A673 (cell line): Measurements from ENCODE around the gene RPRD1B. TPM values are rescaled to one million over a fixed set of nuclear protein-coding genes. Genes with fewer than 3 reads are reported as not detected.
A peak's percentile ranks its signal among the peaks of the same experiment; 100 is the strongest.

ENCODE experiments used
- BruUV-seq: library from RNA; stranded (reverse); fragments of 400-500 nt; replicated peaks from 2 replicates; lab custom pipeline; 2021; lab: Mats Ljungman, UMichigan
- CTCF ChIA-PET: fragments of 300-600 bp; sonication (Branson Sonifier 250); formaldehyde crosslinking; loops from one replicate; lab custom pipeline; 2022; ENCODE audit warnings: antibody characterized with exemption; lab: Charles Lee
- POLR2A ChIA-PET: fragments of 300-600 bp; sonication (Branson Sonifier 250); formaldehyde crosslinking; loops from one replicate; lab custom pipeline; 2022; ENCODE audit warnings: antibody characterized with exemption; ENCODE audit not compliant: low non-redundant PET; lab: Charles Lee
- DNase-seq: peaks from one replicate; pipeline ENCODE4 v3.0.0-alpha.2; 2015; ENCODE audit warnings: low spot score
- H3K27ac ChIP-seq: fragments of 200-600 bp; sonication (generic); 2 replicates; pipeline ENCODE4 v1.5.1; 2016; ENCODE audit warnings: mixed run types, low read depth, mild to moderate bottlenecking, mixed read lengths, antibody characterized with exemption, low read length; ENCODE audit not compliant: poor library complexity, severe bottlenecking
- H3K27me3 ChIP-seq: fragments of 200-600 bp; sonication (generic); replicated peaks from 2 replicates; pipeline ENCODE4 v1.6.1; 2017; ENCODE audit warnings: mixed run types, low read depth, mild to moderate bottlenecking, mixed read lengths, antibody characterized with exemption, low read length; ENCODE audit not compliant: insufficient read depth, poor library complexity
- H3K36me3 ChIP-seq: fragments of 200-600 bp; sonication (generic); 2 replicates; pipeline ENCODE4 v1.6.1; 2016; ENCODE audit warnings: mixed run types, mild to moderate bottlenecking, mixed read lengths, antibody characterized with exemption, low read length; ENCODE audit not compliant: insufficient read depth, poor library complexity, severe bottlenecking
- H3K4me1 ChIP-seq: fragments of 200-600 bp; sonication (generic); 2 replicates; pipeline ENCODE4 v1.6.1; 2017; ENCODE audit warnings: mixed run types, mild to moderate bottlenecking, mixed read lengths, antibody characterized with exemption, low read length; ENCODE audit not compliant: insufficient read depth, poor library complexity, severe bottlenecking
- H3K4me3 ChIP-seq: fragments of 200-600 bp; sonication (generic); 2 replicates; pipeline ENCODE4 v1.5.1; 2016; ENCODE audit warnings: low read depth, mixed run types, mild to moderate bottlenecking, mixed read lengths, low read length; ENCODE audit not compliant: poor library complexity, severe bottlenecking
- H3K9me3 ChIP-seq: fragments of 200-600 bp; sonication (generic); 2 replicates; pipeline ENCODE4 v1.6.1; 2016; ENCODE audit warnings: mixed run types, low read depth, mild to moderate bottlenecking, mixed read lengths, antibody characterized with exemption, low read length; ENCODE audit not compliant: poor library complexity, severe bottlenecking
- EZH2 ChIP-seq: fragments of 200-600 bp; sonication (generic); IDR thresholded peaks from 2 replicates; pipeline ENCODE4 v1.6.1; 2017; ENCODE audit warnings: borderline replicate concordance, low read depth, mild to moderate bottlenecking, mixed read lengths, antibody characterized with exemption, low read length; ENCODE audit not compliant: poor library complexity, severe bottlenecking
- intact Hi-C: fragments of 100-400 bp; cut with micrococcal nuclease; formaldehyde crosslinking; loops from one replicate; pipeline ENCODE4 v1.10.0; 2022; ENCODE audit not compliant: unreplicated experiment
- total RNA-seq: library from RNA; stranded (reverse); gene quantifications from 2 replicates; pipeline ENCODE4 v1.2.3, GENCODE V29; 2021
- TF ChIP-seq, protein P1 (sequence below): fragments of 300-800, 200-600 bp; sonication (generic); conservative IDR thresholded peaks from 2 replicates; pipeline ENCODE4 v1.5.1; 2017; ENCODE audit warnings: low read depth, mild to moderate bottlenecking, antibody characterized with exemption, low read length, moderate library complexity, mixed read lengths

The RPRD1B gene
- total RNA-seq, 1 experiment from 2014 or later = 36.1 TPM

DNA sequence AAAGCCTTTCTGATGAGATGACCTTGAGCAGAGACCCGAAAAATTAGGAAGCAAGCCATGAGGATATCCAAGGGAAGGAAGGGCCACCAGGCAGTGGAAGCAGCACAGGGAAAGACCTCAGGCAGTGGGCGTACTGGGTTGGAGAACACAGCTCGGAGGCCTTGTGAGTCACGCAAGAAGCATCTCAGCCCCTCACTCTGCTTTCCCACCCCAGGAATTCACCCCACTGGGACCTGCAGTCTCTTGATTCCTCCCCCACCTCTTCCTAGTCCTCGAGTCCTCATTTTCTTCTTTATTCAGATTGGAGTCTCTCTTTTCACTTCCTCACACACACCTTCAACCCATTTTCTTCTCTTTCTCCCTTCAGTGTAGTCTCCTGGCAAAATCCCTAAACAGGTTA is 27.0 kb downstream of the RPRD1B start:
- peaks cover 74% of the 10 kb centered on the region for H3K36me3 ChIP-seq
- no peak overlapping the region for H3K4me3 ChIP-seq
- H3K27ac ChIP-seq = no peak overlapping the region
- ChIA-PET POLR2A (no interaction called here), CTCF (interaction anchor here (0.6 kb wide), 1 partner anchor 157 kb away, joined by 4 read pairs; no protein-coding TSS in a partner anchor)
- BruUV-seq = no TSS peak
- TF ChIP-seq, protein P1, sequence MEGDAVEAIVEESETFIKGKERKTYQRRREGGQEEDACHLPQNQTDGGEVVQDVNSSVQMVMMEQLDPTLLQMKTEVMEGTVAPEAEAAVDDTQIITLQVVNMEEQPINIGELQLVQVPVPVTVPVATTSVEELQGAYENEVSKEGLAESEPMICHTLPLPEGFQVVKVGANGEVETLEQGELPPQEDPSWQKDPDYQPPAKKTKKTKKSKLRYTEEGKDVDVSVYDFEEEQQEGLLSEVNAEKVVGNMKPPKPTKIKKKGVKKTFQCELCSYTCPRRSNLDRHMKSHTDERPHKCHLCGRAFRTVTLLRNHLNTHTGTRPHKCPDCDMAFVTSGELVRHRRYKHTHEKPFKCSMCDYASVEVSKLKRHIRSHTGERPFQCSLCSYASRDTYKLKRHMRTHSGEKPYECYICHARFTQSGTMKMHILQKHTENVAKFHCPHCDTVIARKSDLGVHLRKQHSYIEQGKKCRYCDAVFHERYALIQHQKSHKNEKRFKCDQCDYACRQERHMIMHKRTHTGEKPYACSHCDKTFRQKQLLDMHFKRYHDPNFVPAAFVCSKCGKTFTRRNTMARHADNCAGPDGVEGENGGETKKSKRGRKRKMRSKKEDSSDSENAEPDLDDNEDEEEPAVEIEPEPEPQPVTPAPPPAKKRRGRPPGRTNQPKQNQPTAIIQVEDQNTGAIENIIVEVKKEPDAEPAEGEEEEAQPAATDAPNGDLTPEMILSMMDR = no peak
- no peak for TF ChIP-seq EZH2
- no peaks in the 10 kb centered on the region for H3K9me3 ChIP-seq
- intact Hi-C loops = no loop called here
- no peaks in the 10 kb centered on the region for H3K27me3 ChIP-seq
- peak; percentile 15 for DNase-seq
- no peaks in the 10 kb centered on the region for H3K4me1 ChIP-seq

DNA sequence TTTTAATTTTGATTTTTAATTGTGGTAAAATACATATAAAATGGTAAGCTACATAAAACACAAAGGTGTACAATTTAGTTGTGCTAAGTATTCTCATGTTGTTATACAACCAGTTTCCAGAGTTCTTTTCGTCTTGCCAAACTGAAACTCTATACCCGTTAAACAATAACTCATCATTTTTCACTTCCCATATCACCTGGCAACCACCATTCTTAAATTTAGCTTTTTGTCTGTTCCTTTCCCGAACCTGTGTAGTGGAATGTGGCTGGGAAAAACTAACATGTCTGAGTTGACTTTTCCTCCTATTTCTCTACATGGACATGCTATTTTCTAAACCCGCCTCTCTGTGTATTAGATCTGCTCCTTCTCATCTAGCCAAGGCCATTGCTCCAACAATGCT is 27.6 kb downstream of the RPRD1B start:
- no peaks in the 10 kb centered on the region for H3K9me3 ChIP-seq
- TF ChIP-seq, protein P1 = no peak
- TF ChIP-seq EZH2 = no peak
- DNase-seq = no peak
- no peak overlapping the region for H3K4me3 ChIP-seq
- no peaks in the 10 kb centered on the region for H3K27me3 ChIP-seq
- H3K27ac ChIP-seq = no peak overlapping the region
- ChIA-PET POLR2A (no interaction called here), CTCF (interaction anchor here (0.6 kb wide), 1 partner anchor 158 kb away, joined by 4 read pairs; no protein-coding TSS in a partner anchor)
- peaks cover 79% of the 10 kb centered on the region for H3K36me3 ChIP-seq
- no peaks in the 10 kb centered on the region for H3K4me1 ChIP-seq
- intact Hi-C loops = no loop called here
- BruUV-seq = no TSS peak

DNA sequence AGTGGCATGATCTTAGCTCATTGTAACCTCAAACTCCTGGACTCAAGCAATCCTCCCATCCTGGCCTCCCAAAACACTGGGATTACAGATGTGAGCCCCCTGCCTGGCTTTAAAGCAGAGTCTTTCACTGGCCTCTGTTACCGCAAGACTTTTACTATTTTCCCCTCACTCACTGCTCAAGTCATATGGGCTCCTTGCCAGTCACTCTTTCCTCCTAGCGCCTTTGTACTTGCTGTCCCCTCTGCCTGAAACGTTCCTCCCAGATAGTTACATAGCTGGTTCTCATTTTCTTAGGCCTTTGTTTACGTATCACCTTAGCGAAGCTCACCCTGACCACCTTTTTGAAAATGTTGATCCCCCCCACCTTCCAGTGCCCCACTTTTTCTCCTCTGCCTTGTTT is 29.3 kb downstream of the RPRD1B start:
- H3K4me3 ChIP-seq = no peak overlapping the region
- no peaks in the 10 kb centered on the region for H3K4me1 ChIP-seq
- intact Hi-C loops = no loop called here
- H3K36me3 ChIP-seq = peaks cover 86% of the 10 kb centered on the region
- no TSS peak for BruUV-seq
- POLR2A ChIA-PET = no interaction called here
- CTCF ChIA-PET = no interaction called here
- H3K27ac ChIP-seq = no peak overlapping the region
- H3K27me3 ChIP-seq = no peaks in the 10 kb centered on the region
- H3K9me3 ChIP-seq = no peaks in the 10 kb centered on the region
- no peak for TF ChIP-seq EZH2
- TF ChIP-seq, protein P1 = no peak
- DNase-seq = no peak
